NB4 (cell line): ENCODE data around the gene MLLT3.

Experiments used
- CTCF ChIP-seq: IDR thresholded peaks from one replicate; pipeline ENCODE4 v1.5.1; 2012; ENCODE audit warnings: low read depth, low read length
- POLR2A ChIP-seq: IDR thresholded peaks from 2 replicates; pipeline ENCODE4 v1.6.1; 2011; ENCODE audit warnings: mild to moderate bottlenecking; ENCODE audit not compliant: insufficient read length; ENCODE audit errors: extremely low read depth

DNA sequence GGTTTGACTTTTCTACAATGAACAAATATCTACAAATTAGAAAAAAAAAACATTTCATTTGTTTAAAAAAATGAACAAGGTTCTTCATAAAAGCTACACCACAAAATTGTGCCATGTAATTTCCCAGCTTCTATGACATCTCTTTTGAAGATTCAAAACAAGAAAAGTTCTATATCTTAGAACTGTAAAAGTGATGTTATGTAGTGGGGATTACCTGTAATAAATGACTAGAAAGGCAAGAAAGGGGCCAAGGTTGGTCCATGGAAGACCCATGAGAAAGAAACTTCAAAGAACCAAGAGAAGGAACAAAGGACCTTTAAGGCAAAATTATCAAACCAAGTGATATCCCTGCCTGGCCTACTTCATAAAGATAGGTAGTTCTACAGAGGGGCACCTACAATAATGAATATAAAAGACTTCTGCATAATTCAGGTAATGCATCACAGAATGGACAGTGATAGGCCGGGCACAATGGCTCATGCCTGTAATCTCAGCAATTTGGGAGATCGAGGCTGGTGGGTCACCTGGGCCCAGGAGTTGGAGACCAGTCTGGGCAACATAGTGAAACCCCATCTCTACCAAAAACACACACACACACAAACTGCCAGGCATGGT, 7.6 kb downstream of the MLLT3 start:
- no peak for TF ChIP-seq POLR2A
- no peak for TF ChIP-seq CTCF
